ENCODE measurements around the gene TLR2. TPM values are rescaled to one million over a fixed set of nuclear protein-coding genes. Genes with fewer than 3 reads are reported as not detected.

TLR2 gene
- total and polyA plus RNA-seq, 2 of the 4 experiments (the other 2 are of a cell fraction): under 0.01 to 0.03 TPM

GRCh38 chr4:153710681-153711080 lies 26.6 kb downstream of the TLR2 start:
- Histone ChIP-seq H3K9ac (ENCODE audit: low read depth, low read length) (no peak overlapping the region), H3K23ac (ENCODE audit: low read depth, low read length) (no peak overlapping the region), H3K27me3 (ENCODE audit: control insufficient read depth, insufficient read depth, low read length) (no peaks in the 10 kb centered on the region), H3K18ac (ENCODE audit: low read depth, low read length) (no peak overlapping the region), H3K9me1 (ENCODE audit: insufficient read depth, low read length) (no peaks in the 10 kb centered on the region), H2BK5ac (ENCODE audit: low read depth, low read length, poor library complexity, severe bottlenecking) (no peak overlapping the region), H4K20me1 (ENCODE audit: insufficient read depth, low read length) (no peaks in the 10 kb centered on the region), H4K8ac (ENCODE audit: low read depth in 2 of 2, low read length in 2 of 2) (no peak overlapping the region), H2AK9ac (replicated peaks; ENCODE audit: low read depth, low read length, poor library complexity) (no peak overlapping the region), H3K4me2 (ENCODE audit: low read depth, low read length) (no peak overlapping the region), H2AK5ac (ENCODE audit: low read depth, low read length) (no peak overlapping the region), H2BK120ac (ENCODE audit: low read depth, low read length) (no peak overlapping the region), H2BK15ac (ENCODE audit: low read depth, low read length) (no peak overlapping the region), H4K91ac (ENCODE audit: insufficient read depth, low read depth, low read length) (no peak overlapping the region), H3K27ac (ENCODE audit: insufficient read depth, low read length) (no peak overlapping the region), H3K4ac (ENCODE audit: low read depth, low read length) (no peak overlapping the region), H3K9me3 (ENCODE audit: control insufficient read depth, insufficient read depth, low read length) (no peaks in the 10 kb centered on the region), H3K4me3 (ENCODE audit: insufficient read depth, low read depth, low read length) (no peak overlapping the region), H4K5ac (ENCODE audit: low read depth, low read length) (no peak overlapping the region), H3K4me1 (ENCODE audit: control insufficient read depth, insufficient read depth, low read length) (no peaks in the 10 kb centered on the region), H3K79me1 (ENCODE audit: low read depth in 1 of 2, low read length in 2 of 2) (no peaks in the 10 kb centered on the region), H3K14ac (replicated peaks; ENCODE audit: low read depth, low read length) (no peak overlapping the region), H2AFZ (replicated peaks; ENCODE audit: low read length, poor library complexity) (no peak overlapping the region), H2BK20ac (ENCODE audit: low read depth, low read length) (no peak overlapping the region), H3K56ac (ENCODE audit: extremely low read depth, insufficient read depth, low read length) (no peak overlapping the region), H3K36me3 (ENCODE audit: control insufficient read depth, insufficient read depth, low read length) (no peaks in the 10 kb centered on the region)
- POLR2A ChIA-PET (ENCODE audit: unreplicated experiment): no interaction called here
- BruUV-seq (replicated peaks): no TSS peak
- CTCF ChIA-PET: no interaction called here
- no peak for ATAC-seq (ENCODE audit: low read depth)
- intact Hi-C loops (cut with micrococcal nuclease) (no loop called here), dilution Hi-C loops (cut with HindIII; ENCODE audit: low sequenced_read_pairs, unreplicated experiment) (no loop called here), in situ Hi-C loops (cut with MboI; ENCODE audit: low sequenced_read_pairs) (no loop called here)
- TF ChIP-seq MAFK (IDR thresholded peaks at IDR 0.05; ENCODE audit: low read depth, low read length) (no peak), MAZ (IDR thresholded peaks at IDR 0.05; ENCODE audit: borderline replicate concordance, low read depth, low read length) (no peak), USF2 (IDR thresholded peaks at IDR 0.05; ENCODE audit: low read depth, low read length) (no peak), BHLHE40 (IDR thresholded peaks at IDR 0.05; ENCODE audit: low read depth, low read length) (no peak), RCOR1 (IDR thresholded peaks at IDR 0.05; ENCODE audit: insufficient replicate concordance, low read length) (no peak), CHD1 (IDR thresholded peaks at IDR 0.05; ENCODE audit: low read depth, low read length) (no peak), ELK1 (IDR thresholded peaks at IDR 0.05; ENCODE audit: borderline replicate concordance, low read depth, low read length) (no peak)
- DNase-seq: no peak
- no CpG with 5 or more reads among the region's 1 CpG for WGBS, 2 experiments (ENCODE audit: extremely low coverage in 2 of 2, insufficient read length in 1 of 2)

All from IMR-90 (cell line).